Colonic mucosa (tissue), 4 donors: Measurements from ENCODE around the gene TSPAN15. TPM values are rescaled to one million over a fixed set of nuclear protein-coding genes. Genes with fewer than 3 reads are reported as not detected.

Experiments used
- DNase-seq: peaks from one replicate; pipeline ENCODE4 v3.0.0-alpha.2; 2020
- H3K27ac ChIP-seq: fragments of 200-600 bp; one replicate; pipeline ENCODE4 v1.8.0; 2021
- H3K27me3 ChIP-seq: fragments of 200-600 bp; one replicate; pipeline ENCODE4 v1.8.0; 2021
- H3K36me3 ChIP-seq: fragments of 200-600 bp; one replicate; pipeline ENCODE4 v1.8.0; 2021
- H3K4me1 ChIP-seq: fragments of 200-600 bp; one replicate; pipeline ENCODE4 v1.8.0; 2021; ENCODE audit warnings: mild to moderate bottlenecking
- H3K4me3 ChIP-seq: fragments of 200-600 bp; one replicate; pipeline ENCODE4 v1.8.0; 2021
- H3K9ac ChIP-seq, 2 donors: one replicate each; pipeline ENCODE4 v1.7.0; 2013; ENCODE audit warnings: control low read depth in 2 of 2, low read depth in 2 of 2, low read length in 2 of 2
- H3K9me3 ChIP-seq: fragments of 200-600 bp; one replicate; pipeline ENCODE4 v1.8.0; 2021
- intact Hi-C: fragments of 100-400 bp; cut with DNase I; formaldehyde crosslinking; loops from one replicate; pipeline ENCODE4 v1.14.1; 2022
- total RNA-seq, 2 donors: library from RNA; stranded (reverse); fragmentation: NEBNext Ultra II Directional in 1 of 2; extraction: Animal tissue kit (Norgen Biotek cat#: 25700) in 1 of 2; gene quantifications; one replicate each; pipeline ENCODE4 v1.2.1, GENCODE V29; 2021
- TF ChIP-seq, protein P1 (sequence below): fragments of 200-600 bp; IDR thresholded peaks from one replicate; pipeline ENCODE4 v1.8.0; 2022; ENCODE audit warnings: antibody characterized with exemption, mild to moderate bottlenecking
- donor health status: healthy.
- donor health status: DM: no; HTN: no; CAD: no.
- donor health status: DM: no; HTN: no; CAD: no.

Gene TSPAN15
- total RNA-seq, 2 donors from 2014 or later = 129 TPM

DNA sequence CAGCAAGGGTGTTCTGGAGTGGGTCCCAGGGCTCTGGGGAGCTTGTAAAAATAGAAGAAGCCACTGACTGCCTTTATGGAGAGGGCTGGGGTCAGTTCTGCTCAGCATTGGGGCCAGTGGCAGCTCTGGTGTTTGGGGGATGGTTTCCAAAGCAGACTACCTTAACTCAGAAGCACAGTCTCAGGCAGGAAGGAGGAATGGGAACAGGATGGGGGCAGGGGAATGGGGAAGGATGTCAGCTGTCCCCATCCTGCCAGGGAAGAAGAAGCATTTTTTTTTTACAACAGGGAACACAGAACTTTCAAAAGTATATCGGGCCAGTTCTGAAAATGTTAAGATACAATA is 28.8 kb downstream of the TSPAN15 start:
- intact Hi-C loops = no loop called here
- Histone ChIP-seq H3K9me3 (no peaks in the 10 kb centered on the region), H3K9ac (peak overlapping the region; percentile 12 to 29), H3K27me3 (no peaks in the 10 kb centered on the region), H3K4me3 (no peak overlapping the region), H3K4me1 (peaks cover 8% of the 10 kb centered on the region), H3K27ac (peak overlapping the region; percentile 67), H3K36me3 (no peaks in the 10 kb centered on the region)
- no peak for DNase-seq
- TF ChIP-seq, protein P1, sequence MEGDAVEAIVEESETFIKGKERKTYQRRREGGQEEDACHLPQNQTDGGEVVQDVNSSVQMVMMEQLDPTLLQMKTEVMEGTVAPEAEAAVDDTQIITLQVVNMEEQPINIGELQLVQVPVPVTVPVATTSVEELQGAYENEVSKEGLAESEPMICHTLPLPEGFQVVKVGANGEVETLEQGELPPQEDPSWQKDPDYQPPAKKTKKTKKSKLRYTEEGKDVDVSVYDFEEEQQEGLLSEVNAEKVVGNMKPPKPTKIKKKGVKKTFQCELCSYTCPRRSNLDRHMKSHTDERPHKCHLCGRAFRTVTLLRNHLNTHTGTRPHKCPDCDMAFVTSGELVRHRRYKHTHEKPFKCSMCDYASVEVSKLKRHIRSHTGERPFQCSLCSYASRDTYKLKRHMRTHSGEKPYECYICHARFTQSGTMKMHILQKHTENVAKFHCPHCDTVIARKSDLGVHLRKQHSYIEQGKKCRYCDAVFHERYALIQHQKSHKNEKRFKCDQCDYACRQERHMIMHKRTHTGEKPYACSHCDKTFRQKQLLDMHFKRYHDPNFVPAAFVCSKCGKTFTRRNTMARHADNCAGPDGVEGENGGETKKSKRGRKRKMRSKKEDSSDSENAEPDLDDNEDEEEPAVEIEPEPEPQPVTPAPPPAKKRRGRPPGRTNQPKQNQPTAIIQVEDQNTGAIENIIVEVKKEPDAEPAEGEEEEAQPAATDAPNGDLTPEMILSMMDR = no peak

DNA sequence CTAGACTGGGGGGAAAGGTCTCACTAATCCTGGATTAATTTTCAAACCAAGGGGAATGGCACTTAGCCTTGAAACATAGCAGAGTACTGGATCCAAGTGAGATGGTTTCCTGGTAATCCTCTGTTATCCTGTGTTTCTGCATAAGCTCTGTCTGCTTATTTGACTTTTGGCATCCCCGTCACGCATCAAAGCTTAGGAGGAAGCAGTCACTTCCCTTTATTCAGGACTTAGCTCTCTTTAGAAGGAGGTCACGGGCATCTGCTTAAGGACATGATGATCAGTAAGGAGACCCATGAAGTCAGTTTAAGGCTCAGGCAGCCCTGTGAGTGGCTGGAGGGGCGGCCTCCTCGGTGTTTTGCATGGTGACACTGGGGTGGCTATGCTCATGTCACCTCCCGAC is 30.0 kb downstream of the TSPAN15 start:
- Histone ChIP-seq H3K9ac (no peak overlapping the region), H3K27me3 (no peaks in the 10 kb centered on the region), H3K9me3 (no peaks in the 10 kb centered on the region), H3K27ac (peak overlapping the region; percentile 67), H3K4me1 (peaks cover 4% of the 10 kb centered on the region), H3K36me3 (no peaks in the 10 kb centered on the region), H3K4me3 (no peak overlapping the region)
- intact Hi-C loops = no loop called here
- TF ChIP-seq, protein P1 = no peak
- no peak for DNase-seq

DNA sequence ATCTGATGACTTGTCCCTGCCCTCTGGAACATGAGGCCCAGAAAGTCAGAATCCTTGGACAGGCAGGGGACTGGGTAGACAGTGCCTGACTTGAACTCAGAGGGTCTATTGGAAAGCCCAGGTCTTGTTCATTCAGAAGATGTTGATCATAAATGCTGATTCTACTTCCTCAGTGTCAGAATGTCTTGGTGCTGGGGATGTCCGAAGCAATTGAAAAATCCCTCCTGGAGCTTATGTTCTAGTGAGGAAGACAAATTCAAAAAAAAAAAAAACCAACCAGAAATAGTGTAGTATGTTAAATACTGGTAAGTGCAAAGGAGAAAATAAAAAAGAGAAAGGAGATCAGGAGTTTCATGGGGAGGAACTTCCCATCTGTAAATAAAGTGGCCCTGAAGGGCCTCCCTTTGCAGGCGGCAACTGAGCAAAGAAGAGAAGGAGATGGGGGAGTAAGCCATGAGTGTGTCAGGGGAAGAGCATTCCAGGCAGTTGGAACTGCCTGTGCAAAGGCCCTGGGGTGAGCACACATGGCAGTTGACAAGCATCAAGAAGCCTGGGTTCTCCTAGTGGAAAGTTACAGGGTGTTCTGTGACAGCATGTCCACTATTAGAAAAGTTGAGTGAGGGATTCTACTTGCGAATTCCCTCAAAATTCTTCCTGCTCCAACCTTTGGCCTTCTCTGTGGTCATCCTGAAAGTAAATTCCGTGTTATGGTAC is 30.7 kb downstream of the TSPAN15 start:
- Histone ChIP-seq H3K4me3 (no peak overlapping the region), H3K9me3 (no peaks in the 10 kb centered on the region), H3K9ac (no peak overlapping the region), H3K36me3 (no peaks in the 10 kb centered on the region), H3K4me1 (peaks cover 4% of the 10 kb centered on the region), H3K27me3 (no peaks in the 10 kb centered on the region), H3K27ac (peak overlapping the region; percentile 67)
- no peak for DNase-seq
- intact Hi-C loops = no loop called here
- TF ChIP-seq, protein P1 = no peak

DNA sequence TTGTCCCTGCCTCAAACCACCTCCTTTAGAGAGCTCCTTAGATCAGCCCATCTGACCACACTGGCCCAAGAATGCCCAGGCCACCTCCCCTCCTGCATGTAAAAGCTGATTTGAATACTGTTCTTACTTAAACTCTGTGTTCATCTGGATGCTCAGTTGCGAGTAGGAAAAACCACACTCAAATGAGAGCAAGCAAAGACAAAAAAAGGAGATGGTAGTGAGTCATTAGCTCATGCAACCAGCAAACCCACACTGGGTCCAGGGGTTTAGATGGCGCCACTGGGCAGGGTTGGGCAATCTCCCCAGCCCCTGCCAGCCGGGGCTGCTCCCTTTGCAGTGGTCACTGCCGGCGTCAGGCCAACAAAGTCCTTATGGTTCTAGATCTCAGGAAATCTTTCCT is 32.7 kb downstream of the TSPAN15 start:
- intact Hi-C loops = no loop called here
- no peak overlapping the region for H3K27ac ChIP-seq

DNA sequence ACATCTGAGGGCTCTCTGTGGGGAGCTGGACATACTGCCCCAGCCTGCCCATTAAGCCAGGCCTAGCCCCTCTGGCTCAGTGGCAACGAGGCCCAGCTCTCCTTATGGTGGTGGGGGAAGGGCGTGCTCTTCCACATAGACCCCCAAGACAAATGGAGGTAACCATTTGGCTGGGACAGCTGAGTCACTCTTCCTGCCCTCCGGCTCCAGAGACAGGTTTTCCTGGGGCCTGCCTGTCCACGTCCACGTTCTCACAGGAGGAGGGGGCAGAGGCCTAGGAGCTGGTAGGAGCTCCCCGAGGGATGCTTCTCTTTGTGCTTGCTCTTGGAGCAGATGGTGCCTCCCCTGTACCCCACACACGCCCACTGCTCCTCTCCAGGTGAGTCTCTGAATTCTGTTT is 33.5 kb downstream of the TSPAN15 start:
- H3K9ac ChIP-seq = no peak overlapping the region
- no peaks in the 10 kb centered on the region for H3K27me3 ChIP-seq
- DNase-seq = no peak
- no peak overlapping the region for H3K4me3 ChIP-seq
- H3K27ac ChIP-seq = no peak overlapping the region
- no peaks in the 10 kb centered on the region for H3K4me1 ChIP-seq
- no peaks in the 10 kb centered on the region for H3K9me3 ChIP-seq
- intact Hi-C loops = no loop called here
- TF ChIP-seq, protein P1 = no peak
- no peaks in the 10 kb centered on the region for H3K36me3 ChIP-seq

More for the DNA sequence above, 32.7 kb downstream of the TSPAN15 start:
- Histone ChIP-seq H3K4me1 (peaks cover 4% of the 10 kb centered on the region), H3K9me3 (no peaks in the 10 kb centered on the region), H3K36me3 (no peaks in the 10 kb centered on the region), H3K27me3 (no peaks in the 10 kb centered on the region), H3K4me3 (no peak overlapping the region), H3K9ac (no peak overlapping the region)
- TF ChIP-seq, protein P1 = no peak
- no peak for DNase-seq
